ENCODE data around the gene TMBIM1. TPM values are rescaled to one million over a fixed set of nuclear protein-coding genes. Genes with fewer than 3 reads are reported as not detected.

TMBIM1 gene
- 100 to 1,000 TPM; 131 to 238 (median 197) TPM for total RNA-seq

GRCh38 chr2:218292048-218293014, at the start of gene TMBIM1:
TSS of gene TMBIM1 (minus strand) at chr2:218292503. CDS start at chr2:218282141, 10,362 bp downstream.
- Histone ChIP-seq H3K36me3 (no peaks in the 10 kb centered on the region), H3K27ac (replicated peaks in 1 of 4) (peak within 1 kb of the TSS; percentile 93 to 100 (median 96)), H3K4me1 (peaks cover 54 to 65% (median 56%) of the 10 kb centered on the region in 4 donors), H3K4me3 (peak within 1 kb of the TSS; percentile 79 to 97 (median 88)), H3K9me3 (no peaks in the 10 kb centered on the region), H3K27me3 (no peaks in the 10 kb centered on the region)
- intact Hi-C loops (cut with DNase I): no loop called here
- peak; percentile 95 for DNase-seq (ENCODE audit: extremely low spot score)
- TF ChIP-seq CTCF (IDR thresholded peaks at IDR 0.05) (peak; percentile 95 to 98 (median 95)), POLR2A (IDR thresholded peaks at IDR 0.05; ENCODE audit: low read depth) (peak; percentile 80), EP300 (IDR thresholded peaks at IDR 0.05) (no peak), POLR2AphosphoS5 (IDR thresholded peaks at IDR 0.05) (peak; percentile 84 to 94)
- WGBS: 26% methylated on average over 9 of the region's 63 CpGs

DNA sequence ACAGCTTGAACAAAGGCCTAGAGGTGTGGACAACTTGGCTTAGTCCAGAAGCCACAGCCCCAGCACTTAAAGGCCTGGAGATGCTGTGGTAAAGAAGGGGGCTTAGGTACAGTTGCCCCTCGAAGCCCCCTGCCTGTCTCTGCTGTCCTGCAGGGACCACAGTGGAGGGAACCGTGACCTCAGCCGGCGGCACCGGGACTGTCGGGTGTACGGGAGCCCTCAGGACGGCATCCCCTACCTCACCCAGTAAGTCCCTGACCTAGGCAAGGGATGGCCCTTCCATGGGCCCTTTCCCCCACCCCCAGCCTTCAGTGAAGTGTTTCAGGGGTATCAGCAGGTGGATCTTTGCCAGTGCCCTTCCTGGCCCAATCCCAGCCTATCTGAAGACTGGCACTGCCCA, 49.1 kb upstream of the TMBIM1 start:
- no peaks in the 10 kb centered on the region for H3K9me3 ChIP-seq
- H3K4me3 ChIP-seq: no peak overlapping the region
- no peak for DNase-seq (ENCODE audit: extremely low spot score)
- H3K36me3 ChIP-seq: peaks cover 0 to 6% (median 2%) of the 10 kb centered on the region in 4 donors
- TF ChIP-seq CTCF (IDR thresholded peaks at IDR 0.05): no peak
- TF ChIP-seq POLR2A (IDR thresholded peaks at IDR 0.05; ENCODE audit: low read depth): no peak
- no peak for TF ChIP-seq EP300 (IDR thresholded peaks at IDR 0.05)
- TF ChIP-seq POLR2AphosphoS5 (IDR thresholded peaks at IDR 0.05): no peak
- H3K4me1 ChIP-seq: no peaks in the 10 kb centered on the region
- intact Hi-C loops (cut with DNase I): no loop called here
- no peak overlapping the region for H3K27ac ChIP-seq (replicated peaks in 1 of 4)
- 80% methylated on average over 1 of the region's 8 CpGs for WGBS
- H3K27me3 ChIP-seq: no peaks in the 10 kb centered on the region

DNA sequence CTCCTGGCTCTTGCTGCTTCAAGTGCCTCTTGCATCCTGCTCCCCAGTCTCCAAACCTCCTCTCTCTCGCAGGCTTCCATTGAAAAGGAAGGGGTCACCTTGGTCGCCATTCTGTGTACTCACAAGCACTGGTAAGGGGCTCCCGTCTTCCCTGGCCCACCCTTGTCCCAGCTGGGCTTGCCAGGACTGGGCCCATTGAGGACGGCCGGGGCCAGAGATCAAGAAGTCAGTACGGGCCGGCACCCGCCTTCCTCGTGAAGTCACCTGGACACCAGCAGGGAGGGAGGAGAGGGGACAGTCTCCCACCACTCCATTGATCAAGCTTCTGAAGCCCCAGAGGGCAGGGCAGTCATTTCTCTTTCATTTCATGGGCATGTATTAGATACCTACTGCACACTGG, 48.4 kb upstream of the TMBIM1 start:
- no peak for DNase-seq (ENCODE audit: extremely low spot score)
- TF ChIP-seq EP300 (IDR thresholded peaks at IDR 0.05): no peak
- no peak for TF ChIP-seq POLR2A (IDR thresholded peaks at IDR 0.05; ENCODE audit: low read depth)
- no peak for TF ChIP-seq CTCF (IDR thresholded peaks at IDR 0.05)
- no peak for TF ChIP-seq POLR2AphosphoS5 (IDR thresholded peaks at IDR 0.05)
- peaks cover 0 to 6% (median 2%) of the 10 kb centered on the region in 4 donors for H3K36me3 ChIP-seq
- 95% methylated on average over 9 of the region's 9 CpGs for WGBS
- H3K27me3 ChIP-seq: no peaks in the 10 kb centered on the region
- no peaks in the 10 kb centered on the region for H3K4me1 ChIP-seq
- H3K9me3 ChIP-seq: no peaks in the 10 kb centered on the region
- no peak overlapping the region for H3K27ac ChIP-seq (replicated peaks in 1 of 4)
- H3K4me3 ChIP-seq: no peak overlapping the region
- intact Hi-C loops (cut with DNase I): no loop called here

GRCh38 chr2:218334531-218334930, 42.2 kb upstream of the TMBIM1 start:
- H3K4me3 ChIP-seq: no peak overlapping the region
- intact Hi-C loops (cut with DNase I): no loop called here

More at GRCh38 chr2:218334531-218334930, 42.2 kb upstream of the TMBIM1 start:
- TF ChIP-seq POLR2A (IDR thresholded peaks at IDR 0.05; ENCODE audit: low read depth): no peak
- no peak for TF ChIP-seq CTCF (IDR thresholded peaks at IDR 0.05)
- no peak for TF ChIP-seq POLR2AphosphoS5 (IDR thresholded peaks at IDR 0.05)
- TF ChIP-seq EP300 (IDR thresholded peaks at IDR 0.05): no peak
- Histone ChIP-seq H3K36me3 (no peaks in the 10 kb centered on the region), H3K27me3 (no peaks in the 10 kb centered on the region), H3K27ac (replicated peaks in 1 of 4) (no peak overlapping the region), H3K9me3 (no peaks in the 10 kb centered on the region), H3K4me1 (no peaks in the 10 kb centered on the region)
- DNase-seq (ENCODE audit: extremely low spot score): no peak
- 100% methylated on average over 3 of the region's 3 CpGs for WGBS

Measured in esophagus muscularis mucosa (tissue), 4 donors.